Upper lobe of left lung (tissue), 4 donors: ENCODE results near the gene CCDC78.

ENCODE experiments used
- CTCF ChIP-seq, 6 experiments: fragments of 450-650 bp in 4 of 6; fragments of 200-600 bp in 2 of 6; sonication (generic) in 2 of 6; IDR thresholded peaks; one replicate each; pipeline ENCODE4 v1.5.1; 2016 to 2019; ENCODE audit warnings: antibody characterized with exemption in 6 of 6
- EP300 ChIP-seq, 4 donors: sonication (generic); formaldehyde crosslinking; IDR thresholded peaks; one replicate each; pipeline ENCODE4 v1.5.1; 2017; ENCODE audit warnings: antibody characterized with exemption in 4 of 4, control low read depth in 2 of 4
- POLR2A ChIP-seq, 4 donors: fragments of 450-650 bp; IDR thresholded peaks; one replicate each; pipeline ENCODE4 v1.5.1; 2016 to 2017; ENCODE audit warnings: antibody characterized with exemption in 4 of 4, mild to moderate bottlenecking in 2 of 4
- POLR2AphosphoS5 ChIP-seq, 2 donors: sonication (generic); formaldehyde crosslinking; IDR thresholded peaks; one replicate each; pipeline ENCODE4 v1.5.1; 2017; ENCODE audit warnings: antibody characterized with exemption in 2 of 2

GRCh38 chr16:764184-764750 lies 38.0 kb upstream of the CCDC78 start:
- TF ChIP-seq CTCF (IDR thresholded peaks at IDR 0.05) (no peak), POLR2AphosphoS5 (IDR thresholded peaks at IDR 0.05) (no peak), POLR2A (IDR thresholded peaks at IDR 0.05) (no peak), EP300 (IDR thresholded peaks at IDR 0.05) (no peak)
